WTC11 (cell line): ENCODE data around the gene PPM1M. TPM values are rescaled to one million over a fixed set of nuclear protein-coding genes. Genes with fewer than 3 reads are reported as not detected.

ENCODE experiments used
- ATAC-seq: fragments of 200-7000 bp; cut with Tn5 transposase; 2 replicates; pipeline ENCODE4 v1.10.0; 2021; ENCODE audit warnings: mild to moderate bottlenecking, moderate library complexity
- CTCF ChIA-PET: fragments of 300-600 bp; sonication (Branson Sonifier 250); formaldehyde crosslinking; loops from one replicate; lab custom pipeline; 2021; ENCODE audit warnings: antibody characterized with exemption; lab: Charles Lee
- POLR2A ChIA-PET: fragments of 350-600 bp; sonication (Branson Sonifier 250); formaldehyde crosslinking; loops from one replicate; lab custom pipeline; 2021; ENCODE audit warnings: antibody characterized with exemption; lab: Charles Lee
- DNase-seq: peaks from one replicate; pipeline ENCODE4 v3.0.0; 2021; ENCODE audit warnings: low spot score
- H3K27ac Mint-ChIP-seq: 2 replicates; pipeline ENCODE4 v1.8.0; 2021; ENCODE audit warnings: mixed read lengths
- H3K27me3 Mint-ChIP-seq: 2 replicates; pipeline ENCODE4 v1.8.0; 2021; ENCODE audit warnings: low read depth, mild to moderate bottlenecking, moderate library complexity, mixed read lengths
- H3K36me3 Mint-ChIP-seq: 2 replicates; pipeline ENCODE4 v1.8.0; 2021; ENCODE audit warnings: mixed read lengths
- H3K4me1 Mint-ChIP-seq: 2 replicates; pipeline ENCODE4 v1.8.0; 2022; ENCODE audit warnings: mixed read lengths
- H3K4me3 Mint-ChIP-seq: 2 replicates; pipeline ENCODE4 v1.8.0; 2021; ENCODE audit warnings: mild to moderate bottlenecking, moderate library complexity, mixed read lengths
- H3K9me3 Mint-ChIP-seq: 2 replicates; pipeline ENCODE4 v1.8.0; 2021; ENCODE audit warnings: mixed read lengths
- EMX1 ChIP-seq: fragments of 250-450 bp; sonication (Bioruptor Pico); IDR thresholded peaks from 2 replicates; pipeline ENCODE4 v1.8.0; 2021; ENCODE audit warnings: mild to moderate bottlenecking
- FOXJ3 ChIP-seq: sonication (generic); formaldehyde crosslinking; IDR thresholded peaks from 2 replicates; pipeline ENCODE4 v1.9.0; 2021; ENCODE audit warnings: missing genetic modification reagents, mild to moderate bottlenecking, borderline replicate concordance
- FOXK1 ChIP-seq: sonication (generic); formaldehyde crosslinking; IDR thresholded peaks from 2 replicates; pipeline ENCODE4 v1.8.0; 2022; ENCODE audit warnings: mild to moderate bottlenecking, moderate library complexity, missing genetic modification reagents
- FOXP4 ChIP-seq: sonication (generic); formaldehyde crosslinking; IDR thresholded peaks from 2 replicates; pipeline ENCODE4 v1.8.0; 2022; ENCODE audit warnings: mild to moderate bottlenecking, missing genetic modification reagents
- GTF2I ChIP-seq: fragments of 250-450 bp; sonication (Bioruptor Pico); conservative IDR thresholded peaks from 2 replicates; pipeline ENCODE4 v1.4.0; 2021; ENCODE audit warnings: mild to moderate bottlenecking
- HMGXB4 ChIP-seq: sonication (generic); formaldehyde crosslinking; IDR thresholded peaks from 2 replicates; pipeline ENCODE4 v1.8.1; 2023; ENCODE audit warnings: mild to moderate bottlenecking, moderate library complexity, missing genetic modification reagents
- IRF2 ChIP-seq: sonication (generic); formaldehyde crosslinking; IDR thresholded peaks from 2 replicates; pipeline ENCODE4 v1.8.0; 2022; ENCODE audit warnings: low read depth, missing genetic modification reagents, borderline replicate concordance
- JUN ChIP-seq: sonication (generic); formaldehyde crosslinking; IDR thresholded peaks from 2 replicates; pipeline ENCODE4 v1.8.0; 2023; ENCODE audit warnings: mild to moderate bottlenecking, missing genetic modification reagents
- KAT7 ChIP-seq: sonication (generic); formaldehyde crosslinking; IDR thresholded peaks from 2 replicates; pipeline ENCODE4 v1.8.1; 2023; ENCODE audit warnings: missing genetic modification reagents, mild to moderate bottlenecking, borderline replicate concordance
- NR2C2 ChIP-seq: sonication (generic); formaldehyde crosslinking; IDR thresholded peaks from 2 replicates; pipeline ENCODE4 v1.8.0; 2022; ENCODE audit warnings: mild to moderate bottlenecking, missing genetic modification reagents
- PREB ChIP-seq: sonication (generic); formaldehyde crosslinking; IDR thresholded peaks from 2 replicates; pipeline ENCODE4 v1.8.1; 2022; ENCODE audit warnings: mild to moderate bottlenecking, missing genetic modification reagents, moderate library complexity, borderline replicate concordance
- SMAD3 ChIP-seq: sonication (generic); formaldehyde crosslinking; IDR thresholded peaks from 2 replicates; pipeline ENCODE4 v1.8.0; 2022; ENCODE audit warnings: missing genetic modification reagents, mild to moderate bottlenecking, borderline replicate concordance
- SP1 ChIP-seq: sonication (generic); formaldehyde crosslinking; conservative IDR thresholded peaks from 2 replicates; pipeline ENCODE4 v1.8.1; 2022; ENCODE audit warnings: missing genetic modification reagents
- STAT6 ChIP-seq: sonication (generic); formaldehyde crosslinking; conservative IDR thresholded peaks from 2 replicates; pipeline ENCODE4 v1.8.1; 2023; ENCODE audit warnings: mild to moderate bottlenecking, low read depth, missing genetic modification reagents, moderate library complexity
- TP53 ChIP-seq: sonication (generic); formaldehyde crosslinking; IDR thresholded peaks from 2 replicates; pipeline ENCODE4 v1.8.1; 2023; ENCODE audit warnings: mild to moderate bottlenecking, missing genetic modification reagents
- USF1 ChIP-seq: sonication (generic); formaldehyde crosslinking; IDR thresholded peaks from 2 replicates; pipeline ENCODE4 v1.8.0; 2022; ENCODE audit warnings: mild to moderate bottlenecking, missing genetic modification reagents
- ZBTB43 ChIP-seq: sonication (generic); formaldehyde crosslinking; IDR thresholded peaks from 2 replicates; pipeline ENCODE4 v1.8.1; 2023; ENCODE audit warnings: mild to moderate bottlenecking, missing genetic modification reagents
- ZNF219 ChIP-seq: sonication (generic); formaldehyde crosslinking; IDR thresholded peaks from 2 replicates; pipeline ENCODE4 v1.8.0; 2023; ENCODE audit warnings: missing genetic modification reagents, mild to moderate bottlenecking, borderline replicate concordance
- ZNF263 ChIP-seq: sonication (generic); formaldehyde crosslinking; IDR thresholded peaks from 2 replicates; pipeline ENCODE4 v1.8.1; 2022; ENCODE audit warnings: low read depth, mild to moderate bottlenecking, moderate library complexity, missing genetic modification reagents
- ZNF416 ChIP-seq: fragments of 250-450 bp; sonication (Bioruptor Pico); IDR thresholded peaks from 2 replicates; pipeline ENCODE4 v1.9.0; 2021; ENCODE audit warnings: mild to moderate bottlenecking, inconsistent platforms
- total RNA-seq: library from RNA; stranded (reverse); gene quantifications from 3 replicates; pipeline ENCODE4 v1.2.3, GENCODE V29; 2021

PPM1M gene
- total RNA-seq, 1 experiment from 2014 or later = 7.0 TPM

- TF ChIP-seq SMAD3 (CRISPR knock-in tag) (no peak), NR2C2 (CRISPR knock-in tag) (no peak), ZNF263 (CRISPR knock-in tag) (no peak), KAT7 (CRISPR knock-in tag) (no peak), FOXP4 (no peak), ZNF219 (CRISPR knock-in tag) (no peak), IRF2 (CRISPR knock-in tag) (no peak), ZBTB43 (CRISPR knock-in tag) (no peak)
Measured at GRCh38 chr3:52242039-52242438, 3.5 kb upstream of the PPM1M start (continued).

GRCh38 chr3:52243791-52244628, 1.5 kb upstream of the PPM1M start:
- no peak for ATAC-seq

More at GRCh38 chr3:52243791-52244628, 1.5 kb upstream of the PPM1M start:
- Mint-ChIP-seq H3K27me3 (peaks cover 50% of the 10 kb centered on the region), H3K36me3 (no peaks in the 10 kb centered on the region), H3K4me3 (peak overlapping the region; percentile 61), H3K9me3 (no peaks in the 10 kb centered on the region), H3K4me1 (peaks cover 25% of the 10 kb centered on the region), H3K27ac (no peak overlapping the region)
- ChIA-PET POLR2A (interaction anchor here (1.1 kb wide), 1 partner anchor 35 kb away, joined by 3 read pairs; the partner anchor contains the start of gene WDR82), CTCF (interaction anchor here (1.1 to 4.0 kb wide), 5 partner anchors 10 to 33 kb away, joined by 4 to 23 read pairs (median 4); no protein-coding TSS in a partner anchor)
- no peak for DNase-seq
- TF ChIP-seq JUN (CRISPR knock-in tag) (no peak), STAT6 (no peak), FOXJ3 (no peak), HMGXB4 (CRISPR knock-in tag) (no peak), EMX1 (CRISPR knock-in tag) (no peak), GTF2I (CRISPR knock-in tag) (no peak), ZNF416 (no peak), PREB (CRISPR knock-in tag) (no peak), USF1 (CRISPR knock-in tag) (no peak), TP53 (no peak), FOXK1 (CRISPR knock-in tag) (no peak), SP1 (CRISPR knock-in tag) (no peak)
